Measurements from ENCODE around the gene CCL3. TPM values are rescaled to one million over a fixed set of nuclear protein-coding genes. Genes with fewer than 3 reads are reported as not detected.
"Not testable (repeated sequence)": the region's sequence is repeated elsewhere in the genome, so short reads cannot be mapped to it uniquely, and the experiment has no call there.

The CCL3 gene
- total RNA-seq, 4 donors from 2014 or later = 2.4 TPM; not detected in 3

- 88 to 100% methylated on average over 1 of the region's 1 CpG for WGBS, 2 donors (ENCODE audit: low coverage in 1 of 2)
- no peaks in the 10 kb centered on the region for H3K4me1 ChIP-seq
- H3K27ac ChIP-seq = no peak overlapping the region
- no peaks in the 10 kb centered on the region for H3K27me3 ChIP-seq
- no peak overlapping the region for H3K4me3 ChIP-seq
- H3K36me3 ChIP-seq = no peaks in the 10 kb centered on the region
- no peak for ATAC-seq
- no peak for TF ChIP-seq CTCF (IDR thresholded peaks at IDR 0.05)
- TF ChIP-seq POLR2A (IDR thresholded peaks at IDR 0.05) = no peak
- TF ChIP-seq EP300 (IDR thresholded peaks at IDR 0.05) = no peak
- no peak for TF ChIP-seq POLR2AphosphoS5 (IDR thresholded peaks at IDR 0.05)
- no peaks in the 10 kb centered on the region for H3K9me3 ChIP-seq
These were observed 6.0 kb upstream of the CCL3 start for GRCh38 chr17:36095992-36096391.

- Histone ChIP-seq H3K4me1 (no peaks in the 10 kb centered on the region), H3K27me3 (peaks cover 10% of the 10 kb centered on the region), H3K27ac (no peak overlapping the region), H3K4me3 (no peak overlapping the region), H3K9me3 (no peaks in the 10 kb centered on the region), H3K36me3 (no peaks in the 10 kb centered on the region)
- no peak for ATAC-seq
- WGBS, 2 donors (ENCODE audit: low coverage in 1 of 2) = 89 to 100% methylated on average over 1 to 5 of the region's 7 CpGs
- no peak for TF ChIP-seq POLR2A (IDR thresholded peaks at IDR 0.05)
- TF ChIP-seq CTCF (IDR thresholded peaks at IDR 0.05) = no peak
- no peak for TF ChIP-seq POLR2AphosphoS5 (IDR thresholded peaks at IDR 0.05)
- TF ChIP-seq EP300 (IDR thresholded peaks at IDR 0.05) = no peak
These were observed 4.8 kb upstream of the CCL3 start for GRCh38 chr17:36094746-36095145.

GRCh38 chr17:36094232-36094631 lies 4.3 kb upstream of the CCL3 start:
- Histone ChIP-seq H3K4me3 (no peak overlapping the region), H3K4me1 (no peaks in the 10 kb centered on the region), H3K27ac (no peak overlapping the region), H3K9me3 (no peaks in the 10 kb centered on the region), H3K27me3 (peaks cover 15% of the 10 kb centered on the region), H3K36me3 (no peaks in the 10 kb centered on the region)
- 70 to 100% methylated on average over 1 of the region's 1 CpG for WGBS, 2 donors (ENCODE audit: low coverage in 1 of 2)
- no peak for ATAC-seq
- TF ChIP-seq POLR2A (IDR thresholded peaks at IDR 0.05) = no peak
- TF ChIP-seq POLR2AphosphoS5 (IDR thresholded peaks at IDR 0.05) = no peak
- no peak for TF ChIP-seq EP300 (IDR thresholded peaks at IDR 0.05)
- TF ChIP-seq CTCF (IDR thresholded peaks at IDR 0.05) = no peak

GRCh38 chr17:36092715-36093114 lies 2.8 kb upstream of the CCL3 start:
- not testable (repeated sequence) for ATAC-seq, H3K4me1 ChIP-seq, H3K4me3 ChIP-seq, H3K9me3 ChIP-seq, H3K27ac ChIP-seq, H3K36me3 ChIP-seq
- 76 to 77% methylated on average over 6 of the region's 6 CpGs for WGBS, 2 donors (ENCODE audit: low coverage in 1 of 2)
- H3K27me3 ChIP-seq = peaks cover 21% of the 10 kb centered on the region

GRCh38 chr17:36092230-36092629 lies 2.3 kb upstream of the CCL3 start:
- Histone ChIP-seq H3K36me3 (no peaks in the 10 kb centered on the region), H3K4me1 (no peaks in the 10 kb centered on the region), H3K9me3 (no peaks in the 10 kb centered on the region), H3K27me3 (peaks cover 21% of the 10 kb centered on the region), H3K27ac (no peak overlapping the region), H3K4me3 (no peak overlapping the region)
- no peak for ATAC-seq
- TF ChIP-seq POLR2A (IDR thresholded peaks at IDR 0.05) = no peak
- no peak for TF ChIP-seq CTCF (IDR thresholded peaks at IDR 0.05)
- TF ChIP-seq POLR2AphosphoS5 (IDR thresholded peaks at IDR 0.05) = no peak
- TF ChIP-seq EP300 (IDR thresholded peaks at IDR 0.05) = no peak
- WGBS, 2 donors (ENCODE audit: low coverage in 1 of 2) = 60 to 71% methylated on average over 4 of the region's 4 CpGs
